ELR (cell line): ENCODE data around the gene HES2.
"Not testable (repeated sequence)": the region's sequence is repeated elsewhere in the genome, so short reads cannot be mapped to it uniquely, and the experiment has no call there.

Experiments used
- DNase-seq: peaks from one replicate; pipeline ENCODE4 v3.0.0-alpha.2; 2015; ENCODE audit warnings: low read depth

Gene HES2

DNA sequence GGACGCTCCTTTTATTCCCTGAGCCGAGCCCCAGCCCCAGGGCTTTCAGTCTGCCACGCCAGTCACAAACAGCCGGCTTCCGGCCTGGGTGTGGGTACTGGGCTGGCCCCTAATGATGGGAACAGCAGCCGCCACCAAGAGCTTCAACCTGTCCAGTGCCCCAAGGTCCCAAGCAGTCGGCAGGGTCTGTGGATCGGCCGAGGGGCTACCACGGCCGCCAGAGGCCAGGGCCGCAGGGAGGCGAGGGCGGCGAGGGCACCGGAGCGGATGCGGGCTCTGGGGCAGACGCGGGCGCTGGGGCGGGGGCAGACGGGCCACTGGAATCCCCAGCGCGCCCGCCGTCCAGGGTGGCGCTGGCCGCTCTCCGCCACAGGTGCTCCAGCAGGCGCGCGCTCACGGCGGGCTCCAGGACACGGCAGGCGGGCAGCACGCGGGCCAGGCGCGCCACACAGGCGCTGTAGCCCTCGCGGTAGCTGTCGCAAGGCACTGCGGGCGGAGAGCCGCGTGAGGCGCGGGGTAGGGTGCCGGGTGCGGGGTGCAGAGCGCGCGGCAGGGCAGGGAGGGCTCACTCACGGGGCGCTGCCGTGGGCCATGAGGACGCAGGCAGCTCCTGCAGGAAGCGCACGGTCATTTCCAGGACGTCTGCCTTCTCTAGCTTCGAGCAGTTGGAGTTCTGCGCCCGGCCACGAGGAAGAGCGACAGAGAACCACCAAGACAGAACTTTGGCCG is 887 bp downstream of the HES2 start:
- DNase-seq: no peak

DNA sequence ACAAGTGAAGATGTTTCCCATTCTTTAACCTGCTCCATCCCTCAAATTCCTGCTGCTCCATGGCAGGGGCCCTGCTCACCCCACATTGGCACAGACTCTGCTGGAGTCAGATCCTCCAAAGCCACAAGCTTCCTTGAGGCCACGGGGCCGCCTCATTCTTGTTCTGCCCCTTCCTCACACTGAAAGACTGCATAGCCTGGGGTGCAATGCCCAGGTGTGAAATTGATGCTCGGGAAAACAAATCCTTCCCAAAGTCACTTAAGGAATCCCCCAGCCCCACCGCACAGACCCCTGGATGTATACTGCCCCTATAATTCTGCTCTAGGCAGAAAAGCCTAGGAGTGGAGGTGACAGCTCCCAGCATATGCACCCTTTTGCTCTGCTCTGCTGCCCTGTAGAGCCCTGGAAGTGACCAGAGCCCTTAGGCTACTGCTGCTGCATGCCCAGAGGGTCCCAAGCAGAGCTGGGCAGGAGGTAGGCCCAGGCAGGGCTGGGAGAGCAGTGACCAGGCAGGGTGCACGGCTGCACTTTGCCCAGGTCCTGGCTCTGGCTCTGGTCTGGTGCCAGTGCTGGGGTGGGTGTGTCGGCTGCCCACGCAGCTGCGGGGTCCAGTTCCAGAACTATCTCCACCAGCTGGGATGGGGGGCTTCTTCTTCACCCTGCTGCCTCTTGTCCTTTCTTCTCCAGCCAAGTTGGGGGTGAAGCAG is 1.6 kb downstream of the HES2 start:
- no peak for DNase-seq

DNA sequence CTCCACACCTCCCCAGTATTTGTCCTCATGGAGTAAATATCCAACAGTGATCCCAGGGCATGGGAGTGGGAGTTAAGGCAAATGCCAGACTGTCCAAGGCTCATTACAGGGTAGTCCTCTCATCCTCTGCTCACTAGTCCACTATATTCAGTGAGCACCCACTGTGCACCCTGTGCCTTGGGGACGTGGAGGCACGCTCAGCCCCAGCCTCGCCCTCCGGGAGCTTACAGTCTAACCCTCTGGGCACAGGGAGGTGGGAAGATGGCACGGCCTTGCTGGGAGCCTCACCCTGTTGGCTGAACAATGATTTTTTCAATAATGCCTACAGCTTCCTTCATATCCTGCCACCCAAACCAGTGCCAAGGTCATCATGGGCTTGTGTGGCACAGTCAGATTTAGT is 2.8 kb downstream of the HES2 start:
- DNase-seq: no peak

DNA sequence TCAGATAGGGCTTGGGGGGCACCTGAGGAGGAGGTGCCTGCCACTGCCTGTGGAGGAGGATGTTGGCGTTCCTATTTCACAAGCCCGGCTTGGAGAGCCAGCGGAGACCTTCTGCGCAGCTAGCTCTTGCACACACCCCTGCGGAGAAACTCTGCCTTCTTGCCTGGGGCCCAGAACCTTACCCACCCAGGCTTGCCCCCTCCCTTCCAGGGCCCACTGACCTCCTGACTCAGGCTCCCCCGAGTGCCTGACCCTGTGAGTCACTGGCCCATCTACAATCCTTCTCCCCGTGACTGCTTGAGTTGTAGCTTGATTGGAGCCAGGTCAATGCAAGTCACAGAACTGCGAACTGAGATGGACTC is 3.4 kb downstream of the HES2 start:
- DNase-seq: no peak

DNA sequence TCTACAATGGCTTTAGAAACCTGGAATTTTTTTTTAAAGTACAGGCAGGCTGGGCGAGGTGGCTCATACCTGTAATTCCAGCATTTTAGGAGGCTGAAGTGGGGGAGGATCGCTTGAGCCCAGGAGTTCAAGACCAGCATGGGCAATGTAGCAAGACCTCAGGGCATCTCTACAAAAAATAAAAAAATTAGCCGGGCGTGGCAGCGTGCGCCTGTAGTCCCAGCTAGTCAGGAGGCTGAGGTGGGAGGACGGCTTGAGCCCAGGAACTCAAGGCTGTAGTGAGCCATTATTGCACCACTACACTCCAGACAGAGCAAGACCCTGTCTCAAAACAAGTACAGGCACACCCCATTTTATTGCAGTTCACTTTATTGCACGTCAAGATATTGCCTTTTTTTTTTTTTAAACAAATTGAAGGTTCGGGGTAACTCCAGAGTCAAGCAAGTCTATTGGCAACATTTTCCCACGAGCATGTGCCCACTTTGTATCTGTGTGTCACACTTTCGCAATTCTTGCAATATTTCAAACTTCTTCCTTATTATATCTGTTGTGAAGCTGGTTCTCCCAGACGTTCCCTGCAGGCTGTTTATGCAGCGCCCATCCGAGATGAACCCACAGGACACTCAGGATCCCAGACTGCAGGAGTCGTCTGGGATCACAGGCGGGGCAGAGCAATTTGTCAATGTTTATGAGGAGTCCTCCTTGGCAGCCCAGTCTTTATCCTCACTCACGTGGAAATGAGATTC is 4.7 kb downstream of the HES2 start:
- DNase-seq: no peak

DNA sequence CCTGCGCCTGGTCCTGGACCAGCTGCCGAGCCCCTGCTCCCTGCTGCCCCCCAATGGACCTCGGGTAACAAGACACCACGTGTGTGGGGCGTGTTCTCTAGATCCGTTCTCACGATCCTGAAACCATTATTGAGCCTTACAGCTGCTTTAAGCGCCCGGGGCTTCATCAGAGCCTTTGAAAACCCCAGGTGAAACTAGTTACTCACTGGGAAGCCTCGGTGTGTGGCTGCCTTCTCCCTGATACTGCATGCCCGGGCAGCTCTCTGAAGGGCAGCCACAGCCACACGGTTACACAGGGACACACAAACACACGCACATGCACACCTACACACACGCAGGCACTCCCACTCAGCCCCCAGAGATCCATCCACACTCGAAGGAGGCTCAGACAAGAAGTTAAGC is 5.3 kb downstream of the HES2 start:
- peak; percentile 80 for DNase-seq

DNA sequence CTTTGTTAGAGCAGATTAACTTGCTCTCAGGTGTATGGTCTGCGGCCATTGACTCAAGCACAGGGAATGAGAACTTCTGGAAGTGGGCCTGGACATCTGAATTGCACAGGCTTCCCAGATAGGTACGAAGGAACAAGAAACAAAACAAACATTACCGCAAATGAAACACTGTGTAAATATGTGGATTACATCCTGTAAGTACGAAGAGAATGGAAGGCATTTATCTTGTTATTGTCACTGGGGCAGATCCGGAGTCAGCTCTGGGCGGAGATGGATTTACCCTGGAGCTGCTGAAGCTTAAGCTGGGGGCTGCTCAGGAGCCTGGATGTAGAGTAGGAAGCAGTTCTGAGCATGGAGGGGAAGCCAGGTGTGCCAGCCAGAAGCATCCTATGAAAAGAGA is 6.8 kb downstream of the HES2 start:
- peak; percentile 38 for DNase-seq

DNA sequence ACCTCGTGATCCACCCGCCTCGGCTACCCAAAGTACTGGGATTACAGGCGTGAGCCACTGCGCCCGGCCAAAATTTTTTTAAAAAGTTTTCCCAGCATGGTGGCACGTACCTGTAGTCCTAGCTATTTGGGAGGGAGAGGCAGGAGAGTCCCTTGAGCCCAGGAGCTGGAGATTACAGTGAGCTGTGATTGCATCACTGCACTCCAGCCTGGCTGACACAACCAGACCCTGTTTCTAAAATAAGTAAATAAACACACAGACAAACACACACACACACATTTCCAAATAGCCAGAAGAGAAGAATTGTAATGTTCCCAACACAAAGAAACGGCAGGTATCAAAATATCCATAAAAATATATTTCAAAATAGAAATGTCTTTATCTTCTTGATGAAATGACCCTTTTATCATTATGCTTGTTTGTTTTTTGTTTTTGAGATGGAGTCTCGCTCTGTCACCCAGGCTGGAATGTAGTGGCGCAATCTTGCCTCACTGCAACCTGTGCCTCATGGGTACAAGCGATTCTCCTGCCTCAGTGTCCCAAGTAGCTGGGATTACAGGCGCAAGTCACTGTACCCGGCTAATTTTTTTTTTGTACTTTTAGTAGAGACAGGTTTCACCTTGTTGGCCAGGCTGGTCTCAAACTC is 9.3 kb downstream of the HES2 start:
- no peak for DNase-seq

DNA sequence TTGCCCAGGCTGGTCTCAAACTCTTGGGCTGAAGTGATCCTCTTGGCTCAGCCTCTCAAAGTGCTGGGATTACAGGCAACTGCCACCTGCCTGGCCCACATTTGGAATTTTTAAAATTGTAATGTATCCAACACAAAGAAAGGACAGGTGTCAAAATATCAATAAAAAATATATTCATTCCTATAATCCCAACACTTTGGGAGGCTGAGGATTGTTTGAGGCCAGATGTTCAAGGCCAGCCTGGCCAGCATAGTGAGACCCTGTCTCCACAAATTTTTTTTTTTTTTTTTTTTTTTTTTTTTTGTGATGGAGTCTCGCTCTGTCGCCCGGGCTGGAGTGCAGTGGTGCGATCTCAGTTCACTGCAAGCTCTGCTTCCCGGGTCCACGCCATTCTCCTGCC is 10.0 kb downstream of the HES2 start:
- no peak for DNase-seq

DNA sequence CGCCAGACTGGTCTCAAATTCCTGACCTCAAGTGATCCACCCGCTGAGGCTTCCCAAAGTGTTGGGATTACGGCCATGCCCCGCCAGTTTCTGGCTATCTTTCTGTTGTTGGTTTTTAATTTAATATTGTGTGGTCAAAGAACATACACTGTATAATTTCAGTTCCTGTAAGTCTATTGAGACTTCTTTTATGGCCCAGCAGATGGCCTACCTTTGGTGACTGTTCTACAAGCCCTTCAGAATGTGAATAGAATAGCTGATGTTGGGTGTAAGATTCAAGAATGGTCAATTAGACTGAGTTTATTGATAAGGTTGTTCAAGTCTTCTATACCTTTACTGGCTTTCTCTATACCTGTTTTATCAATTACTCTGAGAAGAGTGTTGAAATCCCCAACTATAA is 10.7 kb downstream of the HES2 start:
- no peak for DNase-seq

DNA sequence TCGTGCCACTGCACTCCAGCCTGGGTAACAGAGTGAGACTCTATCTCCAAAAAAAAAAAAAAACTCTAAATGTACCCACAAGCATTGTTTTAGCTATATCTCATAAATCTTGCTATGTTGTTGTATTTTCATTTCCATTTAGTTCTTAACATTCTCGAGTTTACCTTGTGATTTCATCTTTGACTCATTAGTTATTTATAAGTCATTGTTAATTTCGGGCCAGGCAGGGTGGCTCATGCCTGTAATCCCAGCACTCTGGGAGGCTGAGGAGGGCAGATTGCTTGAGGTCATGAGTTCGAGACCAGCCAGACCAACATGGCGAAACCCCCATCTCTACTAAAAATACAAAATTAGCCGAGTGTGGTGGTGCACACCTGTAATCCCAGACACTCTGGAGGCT is 11.7 kb downstream of the HES2 start:
- no peak for DNase-seq

DNA sequence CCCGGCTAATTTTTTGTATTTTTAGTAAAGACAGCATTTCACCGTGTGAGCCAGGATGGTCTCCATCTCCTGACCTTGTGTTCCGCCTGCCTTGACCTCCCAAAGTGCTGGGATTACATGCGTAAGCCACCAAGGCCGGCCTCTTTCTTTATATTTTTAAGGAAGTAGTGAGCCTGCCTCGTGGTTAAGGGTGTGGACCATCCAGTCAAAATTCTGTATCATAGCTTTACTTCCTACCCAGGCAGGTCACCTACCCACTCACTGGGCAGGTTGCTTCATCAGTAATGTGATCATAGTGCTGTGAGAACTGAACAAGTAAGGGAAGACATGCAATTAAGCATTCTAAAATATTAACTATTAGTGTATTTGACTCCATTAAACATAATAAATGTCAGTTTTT is 18.0 kb downstream of the HES2 start:
- DNase-seq: no peak

DNA sequence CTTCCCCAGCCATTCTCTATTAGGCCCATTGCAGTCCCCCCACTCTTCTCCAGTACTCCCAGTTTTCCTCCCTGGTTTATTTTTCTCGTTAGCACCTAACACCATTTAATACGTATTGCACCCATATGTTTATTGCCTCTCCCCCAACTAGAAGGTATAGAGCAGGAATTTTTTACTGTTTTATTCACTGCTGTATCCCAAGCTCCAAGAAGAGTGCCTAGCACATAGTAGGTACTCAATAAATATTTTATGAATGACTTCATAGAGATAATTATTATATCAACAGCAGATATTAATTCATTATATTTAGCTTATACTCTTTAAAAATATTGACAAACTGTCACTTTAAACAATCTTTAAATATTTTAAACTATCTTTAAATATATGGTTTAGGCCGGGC is 20.4 kb downstream of the HES2 start:
- no peak for DNase-seq

DNA sequence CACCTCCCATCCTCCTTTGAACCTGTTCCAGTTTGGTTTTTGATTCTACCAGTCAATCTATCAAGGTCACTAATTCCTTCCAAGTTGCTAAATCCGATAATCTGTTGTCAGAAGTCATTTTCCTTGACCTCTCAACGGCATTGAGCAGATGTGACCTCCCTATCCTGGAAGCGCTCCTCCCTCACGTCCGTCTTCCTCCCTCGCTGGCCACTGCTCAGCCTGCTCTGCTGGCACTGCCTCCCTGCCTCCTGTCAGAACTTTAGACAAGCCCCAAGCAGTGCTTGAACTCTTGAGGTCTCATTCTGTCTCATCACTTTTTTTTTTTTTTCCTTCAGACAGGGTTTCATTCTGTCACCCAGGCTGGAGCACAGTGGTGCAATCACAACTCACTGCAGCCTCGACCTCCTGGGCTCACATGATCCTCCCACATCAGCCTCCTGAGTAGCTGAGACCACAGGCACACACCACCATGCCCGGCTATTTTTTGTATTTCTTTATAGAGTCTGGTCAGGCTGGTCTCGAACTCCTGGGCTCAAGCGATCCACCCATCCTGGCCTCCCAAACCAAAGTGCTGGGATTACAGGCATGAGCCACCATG is 21.8 kb downstream of the HES2 start:
- no peak for DNase-seq

DNA sequence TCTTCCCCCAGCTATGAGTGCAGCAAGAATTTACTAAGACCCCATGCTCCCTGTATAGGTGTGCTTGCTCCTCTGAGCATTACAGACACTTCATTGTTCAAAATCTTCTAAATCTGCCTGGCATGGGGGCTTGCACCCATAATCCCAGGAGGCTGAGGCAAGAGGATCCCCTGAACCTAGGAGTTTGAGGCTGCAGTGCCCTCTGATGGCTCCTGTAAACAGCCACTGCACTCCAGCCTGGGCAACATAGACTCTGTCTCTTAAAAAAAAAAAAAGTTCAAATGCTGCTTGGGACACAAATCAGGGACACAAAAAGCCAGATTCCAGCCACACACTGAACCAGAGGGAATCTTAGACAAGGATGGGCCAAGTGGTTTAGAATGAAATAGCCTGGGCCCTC is 22.7 kb downstream of the HES2 start:
- DNase-seq: no peak

DNA sequence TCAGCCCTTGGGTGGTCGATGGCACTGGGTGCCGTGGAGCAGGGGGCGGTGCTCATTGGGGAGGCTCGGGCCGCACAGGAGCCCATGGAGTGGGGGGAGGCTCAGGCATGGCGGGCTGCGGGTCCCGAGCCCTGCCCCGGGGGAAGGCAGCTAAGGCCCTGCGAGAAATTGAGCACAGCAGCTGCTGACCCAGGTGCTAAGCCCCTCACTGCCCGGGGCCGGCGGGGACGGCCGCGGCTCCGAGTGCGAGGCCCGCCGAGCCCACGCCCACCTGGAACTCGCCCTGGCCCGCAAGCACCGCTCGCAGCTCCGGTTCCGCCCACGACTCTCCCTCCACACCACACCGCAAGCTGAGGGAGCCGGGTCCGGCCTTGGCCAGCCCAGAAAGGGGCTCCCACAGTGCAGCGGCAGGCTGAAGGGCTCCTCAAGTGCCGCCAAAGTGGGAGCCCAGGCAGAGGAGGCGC is 23.9 kb downstream of the HES2 start:
- DNase-seq: not testable (repeated sequence)

DNA sequence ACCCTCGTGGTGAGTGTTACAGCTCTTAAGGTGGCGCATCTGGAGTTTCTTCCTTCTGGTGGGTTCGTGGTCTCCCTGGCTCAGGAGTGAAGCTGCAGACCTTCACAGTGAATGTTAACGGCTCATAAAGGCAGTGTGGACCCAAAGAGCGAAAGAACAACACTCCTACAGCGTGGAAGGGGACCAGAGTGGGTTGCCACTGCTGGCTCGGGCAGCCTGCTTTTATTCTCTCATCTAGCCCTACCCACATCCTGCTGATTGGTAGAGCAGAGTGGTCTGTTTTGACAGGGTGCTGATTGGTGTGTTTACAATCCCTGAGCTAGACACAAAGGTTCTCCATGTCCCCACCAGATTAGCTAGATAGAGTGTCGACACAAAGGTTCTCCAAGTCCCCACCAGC is 24.6 kb downstream of the HES2 start:
- DNase-seq: not testable (repeated sequence)

DNA sequence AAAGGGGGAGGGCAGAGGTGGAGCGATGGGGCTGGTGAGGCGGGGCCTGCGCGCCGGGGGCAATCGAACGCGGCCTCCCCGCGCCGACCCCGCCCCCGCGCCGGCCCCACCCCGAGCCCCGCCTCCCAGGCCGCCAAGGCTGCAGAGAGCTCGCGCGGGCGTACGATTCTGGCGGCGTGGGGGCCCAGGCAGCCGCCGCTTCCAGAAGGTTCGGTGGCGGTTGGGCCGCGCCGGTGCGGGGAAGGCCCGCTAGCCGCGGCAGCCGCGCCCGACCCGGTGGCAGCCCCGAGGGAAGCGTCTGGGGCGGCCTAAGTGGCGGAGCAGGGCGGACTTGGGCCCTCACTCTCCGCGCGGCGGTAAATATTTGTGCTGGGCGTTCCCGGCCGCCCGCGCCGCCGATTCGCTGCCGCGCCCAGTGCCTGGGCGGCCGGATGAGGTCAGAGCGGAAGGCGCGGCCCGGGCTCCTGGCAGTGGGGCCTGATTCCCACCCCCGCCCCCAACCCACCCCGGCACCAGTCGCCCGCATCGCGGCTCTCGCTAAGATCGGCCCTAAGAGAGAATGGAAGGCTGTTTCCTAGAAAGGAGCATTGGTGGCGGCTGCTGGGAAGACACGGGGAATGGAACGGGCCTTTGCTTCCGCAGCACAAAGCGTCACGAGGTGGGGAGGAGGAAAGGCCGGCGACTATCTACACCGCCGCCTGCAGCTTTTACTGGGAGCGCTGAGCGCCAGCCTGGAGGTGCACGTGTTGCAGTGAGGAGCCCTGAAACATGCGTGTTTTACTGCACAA is 26.1 kb downstream of the HES2 start, which contains the start of gene ACOT7:
TSS of gene ACOT7 (minus strand) at position 368 of the 788 bp plus-strand sequence. CDS start 368 bp downstream, outside the sequence.
- DNase-seq: peak; percentile 87

DNA sequence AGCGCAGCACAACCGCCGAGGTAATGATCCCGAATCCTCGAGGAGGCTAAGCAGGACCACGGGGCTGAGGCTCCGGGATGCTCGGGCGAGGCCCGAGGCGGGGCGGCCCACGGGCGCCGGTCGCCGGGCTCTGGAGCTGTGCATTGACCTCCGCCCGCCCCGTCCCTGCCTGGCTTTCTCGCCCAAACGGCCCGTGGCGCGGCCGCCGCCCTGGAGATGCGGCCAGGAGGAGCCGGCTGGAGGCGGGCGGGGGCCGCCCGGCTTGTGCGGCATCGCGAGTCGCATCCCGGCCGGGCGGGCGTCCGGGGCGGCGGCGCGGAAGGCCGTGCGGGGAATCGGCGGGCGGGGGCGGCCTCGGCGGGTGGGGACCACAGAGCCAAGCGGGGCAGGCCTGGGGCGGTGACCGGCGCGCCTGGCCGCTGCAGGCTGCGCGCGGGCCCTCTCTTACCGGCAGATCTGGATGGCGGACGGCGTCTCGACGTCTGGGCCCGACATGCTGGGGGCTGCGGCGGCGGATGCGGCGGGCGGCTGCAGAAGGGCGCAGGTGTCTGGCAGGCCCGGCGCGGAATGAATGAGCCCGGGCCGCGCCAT is 26.8 kb downstream of the HES2 start:
- DNase-seq: no peak

DNA sequence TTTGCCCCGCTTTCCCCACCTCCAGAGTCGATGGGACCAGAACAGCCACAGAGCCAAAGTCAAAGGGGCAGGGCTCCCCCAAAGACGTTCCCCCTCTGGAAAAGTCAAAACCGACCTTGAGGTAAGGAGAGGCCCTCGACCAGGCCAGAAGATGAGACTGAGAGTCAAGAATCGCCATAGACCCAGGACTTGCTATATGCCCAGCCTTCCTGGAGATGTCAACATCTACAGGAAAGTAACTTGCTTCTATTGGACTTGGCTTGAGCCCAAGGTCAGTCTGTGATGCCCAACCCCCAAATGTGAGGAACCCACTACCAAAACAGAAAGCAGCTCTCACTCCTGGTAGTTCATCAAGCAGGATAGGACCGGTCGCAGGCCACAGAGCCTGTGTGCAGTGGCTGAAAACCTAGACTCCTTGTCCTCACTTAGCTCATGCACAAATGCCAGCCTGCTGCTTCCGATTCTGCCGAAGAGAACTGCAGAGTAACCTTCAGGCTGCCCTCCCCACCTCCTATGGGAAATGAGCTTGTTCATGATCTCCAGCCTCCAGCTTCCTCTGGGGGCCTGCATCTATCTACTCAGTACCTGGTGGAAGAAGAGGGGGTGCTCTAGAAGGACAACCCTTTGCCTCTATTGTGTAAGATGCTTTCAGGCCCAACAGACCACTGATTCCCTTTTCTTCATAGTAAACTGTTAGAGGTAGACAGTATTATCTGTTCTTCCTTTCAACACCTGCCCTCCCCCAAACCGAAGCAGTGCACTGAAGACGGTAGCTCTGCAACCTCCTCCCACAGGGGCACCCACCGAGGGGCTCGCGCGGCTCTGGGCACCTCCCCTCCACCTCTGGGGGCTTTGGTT is 27.5 kb downstream of the HES2 start:
- no peak for DNase-seq
